ENCODE results near the gene DBR1. TPM values are rescaled to one million over a fixed set of nuclear protein-coding genes. Genes with fewer than 3 reads are reported as not detected.
A peak's percentile ranks its signal among the peaks of the same experiment; 100 is the strongest.

Gene DBR1
- total and polyA plus RNA-seq, 2 of the 13 experiments (the other 11 are each of a cell fraction or from before 2014, with no cell fraction given): 6.4 to 16.7 TPM

DNA sequence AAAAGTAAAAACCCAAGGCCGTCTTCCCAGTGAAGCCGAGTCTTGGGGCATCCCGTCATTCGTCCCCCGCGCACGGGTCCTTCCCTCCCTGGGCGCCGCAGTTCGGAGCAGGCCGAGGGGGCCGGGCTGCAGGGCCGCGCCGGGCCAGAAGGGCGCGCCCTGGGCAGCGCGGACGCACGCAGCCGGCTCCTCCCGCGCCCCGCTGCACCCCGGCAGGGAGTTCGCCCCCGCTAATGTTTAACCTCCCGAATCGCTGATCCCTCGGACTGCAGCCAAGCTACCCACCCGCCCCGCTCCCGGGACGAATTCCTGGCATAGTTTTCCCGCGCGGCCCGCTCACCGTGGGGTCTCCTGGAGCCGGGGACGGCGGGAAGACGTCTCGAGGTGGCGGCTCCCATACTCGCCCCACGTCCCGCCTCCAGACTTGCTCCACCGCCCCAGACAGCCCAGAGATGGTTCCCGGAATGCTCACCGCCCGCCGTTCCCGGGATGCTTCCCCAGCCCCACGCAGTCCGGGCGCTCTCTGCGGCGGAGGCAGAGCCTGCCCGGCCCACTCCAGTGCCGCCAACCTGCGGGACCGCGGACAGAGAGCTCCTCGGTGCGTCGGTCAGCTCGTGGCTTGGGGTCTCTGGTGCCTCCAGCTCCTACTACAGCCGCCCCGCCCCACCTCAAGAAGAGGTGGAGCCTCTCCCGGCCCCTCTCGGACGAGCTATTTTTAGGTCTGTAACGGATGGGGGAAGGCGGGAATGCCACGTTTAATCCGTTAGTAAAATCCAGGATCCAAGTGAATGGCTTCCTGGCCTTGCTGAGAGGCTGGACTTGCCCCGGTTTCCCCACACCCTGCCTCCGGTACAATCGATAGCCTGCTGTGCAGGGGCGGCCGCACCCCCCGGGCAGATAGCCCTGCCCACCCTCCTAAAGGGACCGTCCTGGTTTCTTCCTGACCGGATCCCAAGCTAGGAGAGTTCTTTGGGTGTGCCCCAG lies 59.4 kb downstream of the DBR1 start, which contains the start of gene DZIP1L (continued):
- no peak for TF ChIP-seq ZBTB46 (CRISPR knock-in tag; IDR thresholded peaks at IDR 0.05; ENCODE audit: borderline replicate concordance)
- no peak for TF ChIP-seq ARHGAP35 (CRISPR knock-in tag; IDR thresholded peaks at IDR 0.05; ENCODE audit: borderline replicate concordance)
- TF ChIP-seq ZNF235 (CRISPR knock-in tag; IDR thresholded peaks at IDR 0.05; ENCODE audit: borderline replicate concordance): no peak
- no peak; the same call in 1 of the 2 replicates for TF ChIP-seq ZNF563 (CRISPR knock-in tag; IDR thresholded peaks at IDR 0.05)
- 0 out of 2 replicates have a peak, but pooled peaks have one; percentile 9 for TF ChIP-seq ZNF639 (CRISPR knock-in tag; conservative IDR thresholded peaks at IDR 0.05)
- TF ChIP-seq ZSCAN20 (CRISPR knock-in tag; IDR thresholded peaks at IDR 0.05; ENCODE audit: borderline replicate concordance): 0 out of 2 replicates have a peak, but pooled peaks have one; percentile 68
- no peak for TF ChIP-seq HNRNPH1 (optimal IDR thresholded peaks at IDR 0.05; ENCODE audit: low read depth, low read length)
- no peak for TF ChIP-seq CC2D1A (CRISPR knock-in tag; IDR thresholded peaks at IDR 0.05)
- no peak for TF ChIP-seq EHMT2 (IDR thresholded peaks at IDR 0.05; ENCODE audit: borderline replicate concordance, low read depth, low read length)
- TF ChIP-seq GTF3A (CRISPR knock-in tag; conservative IDR thresholded peaks at IDR 0.05): no peak
- TF ChIP-seq, protein P1, sequence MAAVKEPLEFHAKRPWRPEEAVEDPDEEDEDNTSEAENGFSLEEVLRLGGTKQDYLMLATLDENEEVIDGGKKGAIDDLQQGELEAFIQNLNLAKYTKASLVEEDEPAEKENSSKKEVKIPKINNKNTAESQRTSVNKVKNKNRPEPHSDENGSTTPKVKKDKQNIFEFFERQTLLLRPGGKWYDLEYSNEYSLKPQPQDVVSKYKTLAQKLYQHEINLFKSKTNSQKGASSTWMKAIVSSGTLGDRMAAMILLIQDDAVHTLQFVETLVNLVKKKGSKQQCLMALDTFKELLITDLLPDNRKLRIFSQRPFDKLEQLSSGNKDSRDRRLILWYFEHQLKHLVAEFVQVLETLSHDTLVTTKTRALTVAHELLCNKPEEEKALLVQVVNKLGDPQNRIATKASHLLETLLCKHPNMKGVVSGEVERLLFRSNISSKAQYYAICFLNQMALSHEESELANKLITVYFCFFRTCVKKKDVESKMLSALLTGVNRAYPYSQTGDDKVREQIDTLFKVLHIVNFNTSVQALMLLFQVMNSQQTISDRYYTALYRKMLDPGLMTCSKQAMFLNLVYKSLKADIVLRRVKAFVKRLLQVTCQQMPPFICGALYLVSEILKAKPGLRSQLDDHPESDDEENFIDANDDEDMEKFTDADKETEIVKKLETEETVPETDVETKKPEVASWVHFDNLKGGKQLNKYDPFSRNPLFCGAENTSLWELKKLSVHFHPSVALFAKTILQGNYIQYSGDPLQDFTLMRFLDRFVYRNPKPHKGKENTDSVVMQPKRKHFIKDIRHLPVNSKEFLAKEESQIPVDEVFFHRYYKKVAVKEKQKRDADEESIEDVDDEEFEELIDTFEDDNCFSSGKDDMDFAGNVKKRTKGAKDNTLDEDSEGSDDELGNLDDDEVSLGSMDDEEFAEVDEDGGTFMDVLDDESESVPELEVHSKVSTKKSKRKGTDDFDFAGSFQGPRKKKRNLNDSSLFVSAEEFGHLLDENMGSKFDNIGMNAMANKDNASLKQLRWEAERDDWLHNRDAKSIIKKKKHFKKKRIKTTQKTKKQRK (IDR thresholded peaks at IDR 0.05; ENCODE audit: low read length): no peak
